OCI-LY1 (cell line): Measurements from ENCODE around the gene P3H1.

ENCODE experiments used
- EZH2 ChIP-seq: fragments of 200-600 bp; sonication (generic), shearing (Covaris generic); IDR thresholded peaks from 2 replicates; pipeline ENCODE4 v1.8.0; 2017; ENCODE audit warnings: borderline replicate concordance, mixed run types, mild to moderate bottlenecking, antibody characterized with exemption, low read length, moderate library complexity, mixed read lengths
- TF ChIP-seq, protein P1 (sequence below): fragments of 200-600 bp; sonication (generic), shearing (Covaris generic); IDR thresholded peaks from 2 replicates; pipeline ENCODE4 v1.5.1; 2017; ENCODE audit warnings: mild to moderate bottlenecking, antibody characterized with exemption, low read length, moderate library complexity, mixed read lengths

DNA sequence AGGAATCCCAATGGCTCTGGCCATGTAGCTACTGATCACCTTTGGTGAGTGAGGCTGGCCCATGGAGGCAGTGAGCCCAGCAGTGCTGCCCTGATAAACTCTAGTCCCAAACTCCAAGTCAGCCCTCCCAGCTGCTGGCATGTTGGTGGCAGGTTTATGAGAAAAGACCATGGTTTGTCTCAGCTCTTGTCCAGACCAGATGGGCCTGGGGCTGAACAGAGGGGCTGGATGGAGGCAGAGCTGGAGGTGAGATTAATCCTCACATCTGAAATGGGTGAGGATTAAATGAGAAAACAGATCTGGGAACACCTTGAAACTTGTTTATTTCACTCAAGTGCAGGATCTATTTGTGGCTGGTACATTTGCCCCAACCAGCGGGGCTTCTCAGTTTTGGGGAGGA, 21.2 kb upstream of the P3H1 start:
- TF ChIP-seq, protein P1, sequence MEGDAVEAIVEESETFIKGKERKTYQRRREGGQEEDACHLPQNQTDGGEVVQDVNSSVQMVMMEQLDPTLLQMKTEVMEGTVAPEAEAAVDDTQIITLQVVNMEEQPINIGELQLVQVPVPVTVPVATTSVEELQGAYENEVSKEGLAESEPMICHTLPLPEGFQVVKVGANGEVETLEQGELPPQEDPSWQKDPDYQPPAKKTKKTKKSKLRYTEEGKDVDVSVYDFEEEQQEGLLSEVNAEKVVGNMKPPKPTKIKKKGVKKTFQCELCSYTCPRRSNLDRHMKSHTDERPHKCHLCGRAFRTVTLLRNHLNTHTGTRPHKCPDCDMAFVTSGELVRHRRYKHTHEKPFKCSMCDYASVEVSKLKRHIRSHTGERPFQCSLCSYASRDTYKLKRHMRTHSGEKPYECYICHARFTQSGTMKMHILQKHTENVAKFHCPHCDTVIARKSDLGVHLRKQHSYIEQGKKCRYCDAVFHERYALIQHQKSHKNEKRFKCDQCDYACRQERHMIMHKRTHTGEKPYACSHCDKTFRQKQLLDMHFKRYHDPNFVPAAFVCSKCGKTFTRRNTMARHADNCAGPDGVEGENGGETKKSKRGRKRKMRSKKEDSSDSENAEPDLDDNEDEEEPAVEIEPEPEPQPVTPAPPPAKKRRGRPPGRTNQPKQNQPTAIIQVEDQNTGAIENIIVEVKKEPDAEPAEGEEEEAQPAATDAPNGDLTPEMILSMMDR: no peak
- TF ChIP-seq EZH2: no peak
